ENCODE measurements around the gene RNF187. TPM values are rescaled to one million over a fixed set of nuclear protein-coding genes. Genes with fewer than 3 reads are reported as not detected.

Gene RNF187
- total RNA-seq, 1 experiment from 2014 or later, result 63.4 TPM

DNA sequence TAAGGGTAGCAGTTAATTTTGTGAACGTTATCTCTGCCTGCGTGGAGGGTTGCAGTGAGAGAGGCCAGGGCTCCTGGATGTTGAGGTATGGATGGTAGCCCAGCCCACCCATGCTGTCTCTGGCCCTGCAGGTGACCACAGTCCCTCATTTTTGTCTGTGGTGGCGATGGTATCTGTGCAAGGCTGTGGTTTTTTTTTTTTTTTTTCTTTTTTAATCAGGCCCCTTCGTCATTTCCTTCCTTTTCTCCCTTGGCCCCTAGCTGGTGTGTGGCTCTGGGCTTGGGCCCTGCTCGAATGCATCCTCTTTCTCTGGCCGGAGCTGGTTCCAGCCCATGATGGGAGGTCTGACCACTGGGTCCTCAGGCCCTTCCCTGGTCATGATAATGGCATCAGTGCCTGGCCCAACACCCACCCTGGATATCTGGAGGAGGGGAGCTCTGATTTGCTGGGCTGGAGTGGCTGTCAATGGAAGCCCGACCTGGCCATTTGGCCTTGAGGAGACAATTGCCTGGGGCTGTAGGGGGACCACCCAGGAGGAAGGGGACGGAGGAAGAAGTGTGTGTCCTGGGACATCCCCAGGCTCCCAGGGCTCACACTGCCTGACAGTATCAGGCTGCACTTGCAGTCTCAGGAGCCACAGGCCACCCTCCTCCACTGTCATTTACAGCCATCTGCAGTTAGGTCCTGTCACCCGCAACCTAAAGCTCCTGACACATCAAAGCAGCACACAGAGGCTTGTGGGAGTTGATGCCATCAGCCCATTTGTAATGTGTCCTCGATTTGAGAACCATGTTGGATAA is 8.1 kb upstream of the RNF187 start:
- H3K27ac Mint-ChIP-seq, result peak overlapping the region in 2 of 3 experiments; percentile 38 to 97; a peak in 4 of 7 replicates
- Histone ChIP-seq H3K56ac (ENCODE audit: insufficient read length, low read depth, low read length) (no peak overlapping the region), H3K4ac (ENCODE audit: low read depth, low read length) (no peak overlapping the region), H3K18ac (ENCODE audit: insufficient read length, low read depth, low read length) (no peak overlapping the region), H3K23me2 (ENCODE audit: insufficient read length, low read depth, low read length, poor library complexity, severe bottlenecking) (no peaks in the 10 kb centered on the region), H2BK5ac (ENCODE audit: insufficient read length, low read length) (no peak overlapping the region), H3K9ac (ENCODE audit: extremely low read depth, insufficient read length, low read length) (no peak overlapping the region), H3K14ac (ENCODE audit: insufficient read depth, low read length) (peak overlapping the region; percentile 12; the same call in 1 of the 2 replicates), H4K20me1 (ENCODE audit: control insufficient read depth, insufficient read depth, insufficient read length) (no peaks in the 10 kb centered on the region), H3K27me3 (ENCODE audit: insufficient read depth, low read length) (no peaks in the 10 kb centered on the region), H3K9me3 (ENCODE audit: control insufficient read depth, low read depth, low read length) (no peaks in the 10 kb centered on the region), H3K4me2 (ENCODE audit: insufficient read depth, insufficient read length, low read length) (no peak overlapping the region), H4K8ac (replicated peaks; ENCODE audit: insufficient read length, low read depth, low read length) (no peak overlapping the region), H2AK5ac (ENCODE audit: insufficient read length, low read length) (no peak overlapping the region), H3K79me2 (ENCODE audit: insufficient read depth, low read length) (no peaks in the 10 kb centered on the region), H4K5ac (ENCODE audit: insufficient read length, low read depth, low read length) (no peak overlapping the region), H3K23ac (ENCODE audit: insufficient read length, low read depth, low read length) (no peak overlapping the region), H3K79me1 (ENCODE audit: insufficient read depth, low read depth, low read length, poor library complexity, severe bottlenecking) (no peaks in the 10 kb centered on the region), H2BK120ac (ENCODE audit: low read depth, low read length, poor library complexity, severe bottlenecking) (no peak overlapping the region), H4K91ac (ENCODE audit: insufficient read length, low read depth, low read length) (no peak overlapping the region), H3K27ac (ENCODE audit: insufficient read length, low read depth, low read length) (no peak overlapping the region), H2AFZ (ENCODE audit: low read length) (no peak overlapping the region), H2BK12ac (ENCODE audit: insufficient read length, low read depth, low read length) (no peak overlapping the region), H2BK15ac (ENCODE audit: low read depth, low read length) (no peak overlapping the region), H3K4me1 (ENCODE audit: insufficient read depth, low read length) (peaks cover 7% of the 10 kb centered on the region; the same call in 1 of the 2 replicates), H3T11ph (ENCODE audit: low read length) (no peak overlapping the region), H2BK20ac (ENCODE audit: low read depth, low read length, poor library complexity, severe bottlenecking) (no peak overlapping the region)
- WGBS (ENCODE audit: extremely low coverage, insufficient read length, low lambda C conversion rate), result no CpG with 5 or more reads among the region's 10 CpGs
- H3K27me3 Mint-ChIP-seq (ENCODE audit: low read depth), result peaks cover 55% of the 10 kb centered on the region
- no peak for TF ChIP-seq CTCF (conservative IDR thresholded peaks at IDR 0.05)
- H3K36me3 Mint-ChIP-seq (ENCODE audit: insufficient read depth in 1 of 3, low read depth in 3 of 3), result no peaks in the 10 kb centered on the region
- H3K4me1 Mint-ChIP-seq, result peaks cover 36 to 58% of the 10 kb centered on the region in 2 experiments
- peak overlapping the region in 1 of 2 experiments; percentile 55; a peak in 2 of 5 replicates for H3K4me3 Mint-ChIP-seq
- no peaks in the 10 kb centered on the region for H3K9me3 Mint-ChIP-seq
- peak; percentile 68 for DNase-seq

Measured in H9 (cell line).